Common myeloid progenitor, CD34-positive (primary cell): ENCODE results near the gene NAA60.
A peak's percentile ranks its signal among the peaks of the same experiment; 100 is the strongest.

Experiments
- CTCF ChIA-PET: fragments of 350-600 bp; sonication (Branson Sonifier 250); formaldehyde crosslinking; loops from one replicate; lab custom pipeline; 2021; ENCODE audit warnings: antibody characterized with exemption; lab: Charles Lee
- POLR2A ChIA-PET: fragments of 350-600 bp; sonication (Branson Sonifier 250); formaldehyde crosslinking; loops from one replicate; lab custom pipeline; 2021; ENCODE audit warnings: antibody characterized with exemption; lab: Charles Lee
- DNase-seq, 3 donors: peaks; one replicate each; pipeline versions ENCODE4 v3.0.0 to v3.0.0-alpha.2; 2013
- H3K27ac ChIP-seq, 2 experiments: 1 replicate in 1 of 2; 2 replicates in 1 of 2; pipeline ENCODE4 v1.7.0; 2013; ENCODE audit warnings: inconsistent platforms in 2 of 2, low read length in 2 of 2, mild to moderate bottlenecking in 2 of 2, low read depth in 1 of 2, moderate library complexity in 1 of 2; ENCODE audit not compliant: severe bottlenecking in 2 of 2, insufficient read depth in 1 of 2, poor library complexity in 1 of 2
- H3K27me3 ChIP-seq, 5 experiments: replicated peaks in 2 of 5; 1 replicate in 3 of 5; 2 replicates in 2 of 5; pipeline versions ENCODE4 v1.6.1 to v1.7.0; 2013; ENCODE audit warnings: low read length in 4 of 5, mild to moderate bottlenecking in 2 of 5, moderate library complexity in 2 of 5, inconsistent platforms in 1 of 5; ENCODE audit not compliant: insufficient read depth in 5 of 5, control insufficient read depth in 4 of 5
- H3K36me3 ChIP-seq, 4 experiments: 1 replicate in 2 of 4; 2 replicates in 2 of 4; pipeline versions ENCODE4 v1.6.1 to v1.7.0; 2013; ENCODE audit warnings: low read length in 3 of 4, control low read depth in 1 of 4, mild to moderate bottlenecking in 1 of 4; ENCODE audit not compliant: control insufficient read depth in 4 of 4, insufficient read depth in 4 of 4
- H3K4me1 ChIP-seq, 4 experiments: 1 replicate in 3 of 4; 2 replicates in 1 of 4; pipeline versions ENCODE4 v1.6.1 to v1.7.1; 2013; ENCODE audit warnings: low read length in 3 of 4, mild to moderate bottlenecking in 3 of 4, control low read depth in 1 of 4, inconsistent platforms in 1 of 4, moderate library complexity in 1 of 4; ENCODE audit not compliant: control insufficient read depth in 4 of 4, insufficient read depth in 4 of 4; ENCODE audit errors: control extremely low read depth in 1 of 4
- H3K4me3 ChIP-seq, 7 experiments: 1 replicate in 4 of 7; 2 replicates in 3 of 7; pipeline versions ENCODE4 v1.5.1 to v1.7.0; 2013; ENCODE audit warnings: mild to moderate bottlenecking in 7 of 7, low read length in 6 of 7, moderate library complexity in 6 of 7, inconsistent platforms in 2 of 7, low read depth in 2 of 7, control low read depth in 1 of 7; ENCODE audit not compliant: insufficient read depth in 4 of 7, control insufficient read depth in 1 of 7; ENCODE audit errors: extremely low read depth in 1 of 7
- H3K9me3 ChIP-seq, 5 experiments: 1 replicate in 4 of 5; 2 replicates in 1 of 5; pipeline versions ENCODE4 v1.6.1 to v1.7.1; 2013; ENCODE audit warnings: low read length in 4 of 5, mild to moderate bottlenecking in 2 of 5, inconsistent platforms in 1 of 5, low read depth in 1 of 5, moderate library complexity in 1 of 5; ENCODE audit not compliant: control insufficient read depth in 4 of 5, insufficient read depth in 2 of 5; ENCODE audit errors: control extremely low read depth in 1 of 5
- WGBS: methylation state at CpG from one replicate; pipeline ENCODE4 v1.1.5; 2013; ENCODE audit not compliant: insufficient coverage; 5-methylcytosine and 5-hydroxymethylcytosine counted together

NAA60 gene

DNA sequence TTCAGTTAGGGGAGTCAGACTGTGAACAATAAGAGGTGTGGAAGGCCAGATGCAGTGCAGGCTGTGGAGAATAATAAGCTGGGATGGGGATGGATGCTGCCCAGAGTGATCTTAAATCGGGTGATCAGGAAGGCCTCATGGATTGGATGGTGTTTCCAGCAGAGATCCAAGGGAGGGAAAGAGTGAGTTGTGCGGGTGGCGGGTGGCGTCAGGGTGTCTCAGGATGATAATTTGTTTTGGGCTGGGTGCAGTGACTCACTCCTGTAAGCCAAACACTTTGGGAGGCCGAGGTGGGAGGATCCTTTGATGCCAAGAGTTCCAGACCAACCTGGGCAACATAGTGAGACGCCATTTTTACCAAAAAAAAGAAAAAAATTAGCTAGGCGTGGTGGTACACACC lies 65.3 kb downstream of the NAA60 start:
- no peak overlapping the region for H3K27ac ChIP-seq
- no peaks in the 10 kb centered on the region for H3K27me3 ChIP-seq
- WGBS = 100% methylated on average over 7 of the region's 7 CpGs
- peaks cover 8 to 60% (median 34%) of the 10 kb centered on the region in 4 experiments for H3K36me3 ChIP-seq
- ChIA-PET POLR2A (no interaction called here), CTCF (no interaction called here)
- no peak overlapping the region for H3K4me3 ChIP-seq
- H3K4me1 ChIP-seq = peaks cover 0 to 8% (median 6%) of the 10 kb centered on the region in 4 experiments
- no peak for DNase-seq
- no peaks in the 10 kb centered on the region for H3K9me3 ChIP-seq

DNA sequence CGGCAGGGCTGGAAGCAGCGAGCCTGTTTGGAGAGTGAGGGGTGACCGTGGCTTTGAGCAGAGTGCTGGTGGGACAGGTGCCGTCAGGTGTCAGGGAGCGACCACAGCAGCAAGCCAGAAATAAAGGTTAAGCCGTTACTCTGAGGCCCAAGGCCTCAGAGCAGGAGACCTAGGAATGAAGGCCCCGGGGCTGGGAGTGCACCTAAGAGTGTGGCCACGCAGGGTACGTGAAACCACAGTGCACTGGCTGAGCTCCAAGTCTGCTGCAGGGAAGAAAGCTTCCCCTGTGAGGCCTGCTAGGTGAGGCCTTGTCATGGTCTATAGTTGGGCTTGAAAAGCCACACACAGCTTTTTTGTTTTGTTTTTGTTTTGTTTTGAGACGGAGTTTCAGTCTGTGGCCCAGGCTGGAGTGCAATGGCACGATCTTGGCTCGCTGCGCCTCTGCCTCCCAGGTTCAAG lies 66.0 kb downstream of the NAA60 start:
- peak; percentile 30 to 72 (median 65) for DNase-seq
- Histone ChIP-seq H3K4me3 (no peak overlapping the region), H3K9me3 (no peaks in the 10 kb centered on the region), H3K4me1 (peaks cover 0 to 5% (median 5%) of the 10 kb centered on the region in 4 experiments), H3K27ac (no peak overlapping the region), H3K27me3 (no peaks in the 10 kb centered on the region), H3K36me3 (peaks cover 10 to 68% (median 38%) of the 10 kb centered on the region in 4 experiments)
- 54% methylated on average over 9 of the region's 13 CpGs for WGBS
- POLR2A ChIA-PET = no interaction called here
- CTCF ChIA-PET = no interaction called here

DNA sequence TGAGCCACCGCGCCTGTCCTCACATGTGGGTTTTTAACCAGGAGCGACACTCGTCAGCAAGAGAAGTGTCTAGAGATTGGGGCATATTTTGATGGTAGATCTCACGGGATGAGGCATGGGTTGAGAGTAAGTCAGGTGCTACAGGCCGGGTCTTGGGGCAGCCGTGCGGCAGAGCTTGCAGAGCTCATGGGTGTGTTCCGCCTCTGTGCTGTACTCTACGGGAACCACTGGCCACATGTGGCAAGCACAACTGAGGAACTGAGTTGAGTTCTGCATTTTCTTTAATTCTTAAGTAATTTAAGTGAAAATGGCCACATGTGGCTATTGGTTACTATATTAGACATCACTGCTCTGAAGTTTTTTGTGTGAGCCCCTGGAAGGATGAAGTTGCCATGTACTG lies 66.9 kb downstream of the NAA60 start:
- ChIA-PET POLR2A (no interaction called here), CTCF (no interaction called here)
- Histone ChIP-seq H3K27me3 (no peaks in the 10 kb centered on the region), H3K27ac (no peak overlapping the region), H3K9me3 (no peaks in the 10 kb centered on the region), H3K36me3 (peaks cover 14 to 71% (median 44%) of the 10 kb centered on the region in 4 experiments), H3K4me3 (no peak overlapping the region), H3K4me1 (peaks cover 0 to 5% (median 5%) of the 10 kb centered on the region in 4 experiments)
- WGBS = 98% methylated on average over 9 of the region's 10 CpGs
- no peak for DNase-seq

DNA sequence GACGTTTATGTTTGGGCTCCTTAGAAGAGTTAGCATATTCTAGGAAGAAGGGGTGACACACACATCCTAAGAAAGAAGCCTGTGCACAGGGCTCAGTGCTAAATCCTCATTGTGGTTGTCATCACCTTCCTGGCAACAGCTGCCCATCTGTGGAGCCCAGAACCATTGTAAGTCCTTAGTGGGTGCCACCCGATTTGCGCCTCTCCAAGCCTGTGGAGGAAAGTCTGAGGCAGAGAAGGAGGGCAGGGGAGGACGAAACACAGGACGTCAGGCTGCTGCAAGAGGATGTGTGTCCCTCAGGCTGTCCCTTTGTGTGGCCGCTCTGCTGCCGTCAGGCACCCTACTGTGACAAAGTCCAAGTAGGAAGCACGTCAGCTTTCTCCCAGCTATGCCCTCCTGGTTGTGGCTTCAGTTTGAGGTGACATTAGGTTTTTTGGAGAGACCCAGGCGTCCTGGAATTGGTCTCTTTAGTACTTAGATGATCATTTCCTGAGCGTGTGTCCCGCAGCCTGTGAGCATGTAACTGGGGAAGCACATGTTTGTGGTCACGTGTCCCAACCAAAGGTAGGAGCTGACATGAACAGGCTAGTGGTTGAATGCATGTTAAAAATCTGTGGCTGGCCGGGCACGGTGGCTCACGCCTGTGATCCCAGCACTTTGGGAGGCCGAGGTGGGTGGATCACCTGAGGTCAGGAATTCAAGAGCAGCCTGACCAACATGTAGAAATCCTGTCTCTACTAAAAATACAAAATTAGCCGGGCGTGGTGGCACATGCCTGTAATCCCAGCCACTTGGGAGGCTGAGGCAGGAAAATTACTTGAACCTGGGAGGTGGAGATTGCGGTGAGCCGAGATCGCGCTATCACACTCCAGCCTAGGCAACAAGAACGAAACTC lies 68.1 kb downstream of the NAA60 start:
- DNase-seq = no peak
- no peak overlapping the region for H3K27ac ChIP-seq
- H3K27me3 ChIP-seq = no peaks in the 10 kb centered on the region
- ChIA-PET POLR2A (no interaction called here), CTCF (interaction anchor here (2.2 kb wide), 1 partner anchor 15 kb away, joined by 5 read pairs; no protein-coding TSS in a partner anchor)
- H3K9me3 ChIP-seq = no peaks in the 10 kb centered on the region
- 96% methylated on average over 19 of the region's 23 CpGs for WGBS
- H3K4me1 ChIP-seq = peaks cover 0 to 5% (median 5%) of the 10 kb centered on the region in 4 experiments
- peaks cover 16 to 74% (median 49%) of the 10 kb centered on the region in 4 experiments for H3K36me3 ChIP-seq
- no peak overlapping the region for H3K4me3 ChIP-seq

DNA sequence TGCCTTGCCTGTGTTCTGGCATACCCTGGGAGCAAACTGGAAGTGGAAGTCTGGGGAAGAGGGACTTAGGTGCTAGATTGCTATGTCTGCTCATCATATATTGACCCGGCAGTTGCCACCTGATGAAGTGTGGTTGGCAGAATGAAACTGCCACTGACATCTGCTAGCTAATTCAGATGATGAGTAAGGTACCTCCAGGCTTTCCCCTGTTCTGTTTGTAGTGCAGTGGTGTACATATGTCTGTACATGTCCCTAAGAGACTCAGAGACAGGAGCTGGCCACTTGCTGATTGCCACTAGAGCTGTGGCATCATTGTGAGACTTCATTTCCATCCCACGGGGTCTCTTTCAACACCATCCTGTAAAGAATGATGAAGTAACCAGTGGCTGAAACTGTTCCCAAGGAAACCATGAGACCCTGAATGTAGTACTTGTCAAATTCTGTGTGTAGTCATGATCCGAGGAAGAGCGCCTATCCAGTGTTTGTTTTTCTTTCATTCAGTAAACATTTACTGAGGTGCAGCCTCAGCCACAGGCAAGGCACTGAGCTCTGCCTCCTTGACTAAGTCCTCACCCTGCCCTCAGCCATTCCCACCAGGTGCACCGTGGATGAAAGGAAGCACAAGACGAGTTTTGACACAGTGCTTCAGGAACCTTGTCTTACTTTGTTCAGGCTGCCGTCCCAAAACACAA lies 70.6 kb downstream of the NAA60 start:
- H3K27me3 ChIP-seq = no peaks in the 10 kb centered on the region
- CTCF ChIA-PET = interaction anchor here (0.8 to 2.2 kb wide), 3 partner anchors 9 to 48 kb away, joined by 3 to 5 read pairs (median 3); no protein-coding TSS in a partner anchor
- H3K4me3 ChIP-seq = no peak overlapping the region
- H3K4me1 ChIP-seq = peaks cover 0 to 5% (median 5%) of the 10 kb centered on the region in 4 experiments
- no peak overlapping the region for H3K27ac ChIP-seq
- POLR2A ChIA-PET = no interaction called here
- H3K9me3 ChIP-seq = no peaks in the 10 kb centered on the region
- DNase-seq = no peak
- 98% methylated on average over 6 of the region's 7 CpGs for WGBS
- H3K36me3 ChIP-seq = peaks cover 20 to 74% (median 52%) of the 10 kb centered on the region in 4 experiments

DNA sequence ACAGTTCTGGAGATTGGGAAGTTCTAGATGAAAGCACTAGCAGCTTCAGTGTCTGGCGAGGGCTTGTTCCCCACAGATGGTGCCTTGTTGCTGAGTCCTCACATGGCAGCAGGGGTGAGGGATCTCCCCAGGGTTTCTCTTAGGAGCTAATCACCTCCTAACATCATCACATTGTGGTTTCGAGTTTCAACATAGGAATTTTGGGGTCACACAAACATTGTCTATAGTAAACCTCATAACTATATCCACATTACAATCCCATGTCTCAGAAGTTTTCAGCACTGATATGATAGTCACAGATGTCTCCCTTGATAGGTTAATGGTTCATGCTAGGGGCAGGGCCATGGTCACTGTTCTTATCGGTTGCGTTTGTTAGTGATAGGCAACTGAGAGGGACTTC lies 71.1 kb downstream of the NAA60 start:
- WGBS = 96% methylated on average over 4 of the region's 4 CpGs
- Histone ChIP-seq H3K36me3 (peaks cover 22 to 77% (median 51%) of the 10 kb centered on the region in 4 experiments), H3K27ac (no peak overlapping the region), H3K9me3 (no peaks in the 10 kb centered on the region), H3K4me1 (peaks cover 0 to 1% (median 1%) of the 10 kb centered on the region in 4 experiments), H3K4me3 (no peak overlapping the region), H3K27me3 (no peaks in the 10 kb centered on the region)
- POLR2A ChIA-PET = no interaction called here
- no peak for DNase-seq
- CTCF ChIA-PET = interaction anchor here (0.9 kb wide), 1 partner anchor 10 kb away, joined by 3 read pairs; no protein-coding TSS in a partner anchor
